DMS53 (cell line): ENCODE measurements around the gene GLUD1.
A peak's percentile ranks its signal among the peaks of the same experiment; 100 is the strongest.
"Not testable (repeated sequence)": the region's sequence is repeated elsewhere in the genome, so short reads cannot be mapped to it uniquely, and the experiment has no call there.

ENCODE experiments used
- DNase-seq: peaks from one replicate; lab custom pipeline; 2025; lab: John Stamatoyannopoulos, UW

GLUD1 gene

DNA sequence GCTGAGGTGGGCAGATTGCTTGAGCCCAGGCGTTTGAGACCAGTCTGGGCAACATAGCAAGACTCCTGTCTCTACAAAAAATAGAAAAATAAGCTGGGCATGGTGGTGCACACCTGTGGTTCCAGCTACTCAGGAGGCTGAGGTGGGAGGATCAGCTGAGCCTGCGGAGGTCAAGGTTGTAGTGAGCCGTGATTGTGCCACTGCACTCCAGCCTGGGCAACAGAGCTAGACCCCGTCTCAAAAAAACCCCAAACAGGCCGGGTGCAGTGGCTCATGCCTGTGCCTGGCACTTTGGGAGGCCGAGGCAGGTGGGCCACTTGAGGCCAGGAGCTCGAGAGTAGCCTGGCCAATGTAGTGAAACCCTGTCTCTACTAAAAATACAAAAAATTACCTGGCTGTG is 51.1 kb downstream of the GLUD1 start:
- DNase-seq = not testable (repeated sequence)

GRCh38 chr10:87038786-87039185 is 55.9 kb downstream of the GLUD1 start:
- DNase-seq = no peak

- DNase-seq = no peak
These were observed 56.3 kb downstream of the GLUD1 start for GRCh38 chr10:87038286-87038717.

DNA sequence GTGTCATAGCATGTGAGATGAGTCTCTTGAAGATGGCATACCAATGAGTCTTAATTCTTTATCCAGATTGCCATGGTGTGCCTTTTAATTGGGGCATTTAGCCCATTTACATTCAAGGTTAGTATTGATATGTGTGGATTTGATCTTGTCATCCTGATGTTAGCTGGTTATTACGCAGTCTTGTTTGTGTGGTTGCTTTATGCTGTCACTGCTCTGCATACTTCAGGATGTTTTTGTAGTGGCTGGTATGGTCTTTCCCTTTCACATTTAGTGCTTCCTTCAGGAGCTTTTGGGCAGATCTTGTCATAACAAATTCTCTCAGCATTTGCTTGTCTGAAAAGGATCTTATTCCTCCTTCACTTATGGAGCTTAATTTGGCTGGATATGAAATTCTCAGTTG is 58.0 kb downstream of the GLUD1 start:
- DNase-seq = no peak

- DNase-seq = peak; percentile 5
These were observed 63.6 kb downstream of the GLUD1 start for GRCh38 chr10:87030912-87031635.

DNA sequence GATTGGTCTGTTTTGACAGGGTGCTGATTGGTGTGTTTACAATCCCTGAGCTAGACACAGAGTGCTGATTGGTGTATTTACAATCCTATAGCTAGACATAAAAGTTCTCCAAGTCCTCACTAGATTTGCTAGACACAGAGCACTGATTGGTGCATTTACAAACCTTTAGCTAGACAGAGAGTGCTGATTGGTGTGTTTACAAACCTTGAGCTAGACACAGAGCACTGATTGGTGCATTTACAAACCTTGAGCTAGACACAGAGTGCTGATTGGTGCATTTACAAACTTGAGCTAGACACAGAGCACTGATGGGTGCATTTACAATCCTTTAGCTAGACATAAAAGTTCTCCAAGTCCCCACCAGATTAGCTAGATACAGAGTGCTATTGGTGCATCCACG is 64.2 kb downstream of the GLUD1 start:
- not testable (repeated sequence) for DNase-seq

- not testable (repeated sequence) for DNase-seq
These were observed 67.7 kb downstream of the GLUD1 start for GRCh38 chr10:87026747-87027508.

DNA sequence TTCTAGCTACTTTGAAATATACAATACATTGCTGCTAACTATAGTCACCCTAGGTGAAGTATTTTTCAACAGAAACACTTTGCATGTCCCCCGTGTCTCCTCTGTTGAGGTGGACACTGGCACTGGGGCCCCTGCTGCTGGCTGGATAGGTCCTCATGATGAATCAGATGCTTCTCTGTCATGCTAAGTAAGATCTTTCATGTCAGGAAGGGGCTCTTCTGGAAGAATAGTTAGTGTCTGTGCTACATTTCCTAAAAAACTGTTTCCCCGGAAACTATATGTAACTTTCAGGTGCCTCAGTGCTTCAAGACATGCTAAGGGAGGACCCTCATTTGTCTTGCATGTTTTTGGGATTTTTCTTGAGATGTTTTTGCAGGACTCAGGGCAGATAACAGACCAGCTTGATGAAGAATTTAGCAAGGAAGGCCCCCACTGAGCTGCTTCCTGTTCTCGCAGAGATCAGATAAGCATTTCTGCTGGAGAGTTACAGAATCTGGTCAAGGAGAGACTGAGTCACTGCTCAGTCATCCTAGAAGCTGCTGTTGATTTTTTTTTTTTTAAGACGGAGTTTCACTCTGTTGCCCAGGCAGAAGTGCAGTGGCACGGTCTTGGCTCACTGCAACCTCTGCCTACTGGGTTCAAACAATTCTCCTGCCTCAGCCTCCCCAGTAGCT is 69.2 kb downstream of the GLUD1 start:
- DNase-seq = not testable (repeated sequence)

GRCh38 chr10:87020056-87020455 is 74.6 kb downstream of the GLUD1 start, which contains the start of gene FAM25A:
Gene FAM25A, plus strand, starts transcription at chr10:87020294. Its CDS starts 31 bp downstream, at chr10:87020325.
- DNase-seq = not testable (repeated sequence)

DNA sequence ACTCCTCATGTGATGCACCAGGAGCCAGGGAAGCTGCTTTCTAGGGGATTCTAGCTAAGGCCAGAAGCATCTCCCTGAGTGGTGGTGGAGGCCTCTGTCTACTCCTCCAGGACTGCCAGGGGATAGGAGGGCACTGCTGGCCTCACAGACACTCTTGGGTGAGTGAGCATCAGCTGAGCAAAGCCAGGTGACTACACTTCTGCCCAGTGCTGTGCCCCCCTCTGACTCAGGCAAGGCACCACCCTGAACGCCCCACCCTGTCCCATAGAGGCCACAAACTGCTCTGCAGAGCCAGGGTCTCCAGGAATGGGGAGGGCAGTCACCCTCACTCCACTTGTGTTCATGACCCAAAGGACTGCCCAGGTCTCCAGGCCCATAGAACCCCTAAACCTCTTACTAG is 75.1 kb downstream of the GLUD1 start:
- not testable (repeated sequence) for DNase-seq

DNA sequence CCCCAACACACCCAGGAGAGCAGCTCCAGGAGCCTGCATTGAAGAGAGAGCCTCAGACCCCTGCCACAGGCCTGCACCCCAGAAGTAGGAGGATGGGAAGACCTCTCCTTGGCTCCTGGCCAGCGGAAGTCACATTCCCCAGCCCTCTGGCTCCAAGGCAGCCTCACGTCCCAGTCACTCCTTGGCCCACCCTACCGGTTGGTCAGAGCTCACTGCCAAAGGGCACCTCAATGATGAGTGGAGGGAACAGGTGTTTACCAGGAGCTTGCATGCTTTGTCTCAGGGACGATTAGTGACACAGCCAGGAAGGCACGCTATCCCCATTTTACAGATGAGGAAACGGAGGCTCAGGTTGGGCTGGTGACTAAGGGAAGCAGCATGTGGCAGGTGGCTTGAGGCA is 75.6 kb downstream of the GLUD1 start:
- not testable (repeated sequence) for DNase-seq

DNA sequence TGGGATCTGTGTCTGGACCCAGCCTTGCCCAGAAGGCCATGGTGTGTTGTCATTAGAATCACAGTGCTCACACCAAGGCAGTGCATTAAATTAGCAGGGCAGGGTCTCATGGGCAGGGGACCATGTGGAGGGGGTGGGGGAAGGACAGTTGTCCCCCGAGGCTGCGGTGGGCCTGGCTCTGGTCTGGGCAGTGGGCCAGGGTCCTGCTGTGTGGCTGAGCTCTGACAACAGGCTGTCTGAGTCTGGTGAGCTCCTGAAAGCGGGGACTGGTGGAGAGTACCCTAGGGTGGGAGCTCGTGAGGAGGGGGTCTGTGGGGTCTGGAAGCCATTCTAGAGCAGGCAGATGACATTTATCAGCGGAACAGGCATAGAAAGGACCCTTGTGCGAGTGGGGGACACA is 76.5 kb downstream of the GLUD1 start:
- DNase-seq = not testable (repeated sequence)

DNA sequence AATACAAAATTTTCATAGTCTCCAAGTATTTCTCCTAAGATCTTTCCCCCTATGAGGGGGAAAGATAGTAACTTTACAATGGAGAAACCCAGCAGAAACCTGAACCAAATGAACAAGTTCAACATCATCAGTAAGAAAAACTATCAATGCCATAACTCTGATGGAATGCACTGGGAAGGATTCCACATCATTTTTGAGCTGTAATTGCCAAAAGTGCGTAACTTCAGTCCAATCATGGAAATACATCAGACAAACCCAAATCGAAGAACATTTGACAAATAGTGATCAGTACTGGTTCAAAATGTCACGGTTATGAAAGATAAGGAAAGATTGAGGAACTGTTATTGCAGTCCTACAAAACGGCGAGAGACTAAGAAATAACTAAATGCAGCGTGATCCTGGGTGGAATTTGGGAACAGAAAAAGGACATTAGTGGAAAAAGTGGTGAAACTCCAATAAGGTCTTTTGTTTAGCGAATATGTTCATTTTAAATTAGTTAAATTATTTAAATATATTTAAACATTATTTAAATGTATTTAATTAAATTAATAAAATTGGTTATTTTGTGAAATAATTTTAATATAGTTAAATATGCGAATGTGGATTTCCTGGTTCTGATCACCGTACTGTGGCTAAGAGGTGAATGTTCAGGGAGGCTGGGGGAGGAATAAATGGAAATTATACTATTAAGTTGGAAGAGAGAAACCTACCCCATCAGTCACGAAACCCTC is 79.5 kb downstream of the GLUD1 start:
- not testable (repeated sequence) for DNase-seq

DNA sequence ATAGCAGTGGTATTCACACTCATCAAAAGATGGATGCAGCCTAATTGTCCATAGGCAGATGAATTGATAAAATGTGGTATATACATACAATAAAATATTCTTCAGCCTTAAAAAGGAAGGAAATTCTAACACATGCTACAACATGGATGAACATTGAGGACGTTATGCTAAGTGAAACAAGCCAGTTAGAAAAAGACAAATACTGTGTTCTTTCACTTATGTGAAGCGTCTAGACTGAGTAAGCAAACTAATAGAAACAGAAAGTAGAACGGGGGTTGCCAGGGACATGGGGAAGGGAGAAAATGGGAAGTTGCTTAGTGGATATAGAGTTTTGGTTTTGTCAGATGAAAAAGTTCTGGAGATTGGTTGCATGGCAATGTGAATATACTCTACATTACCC is 81.1 kb downstream of the GLUD1 start:
- DNase-seq = not testable (repeated sequence)

- not testable (repeated sequence) for DNase-seq
These were observed 85.4 kb downstream of the GLUD1 start for GRCh38 chr10:87009134-87009696.

GRCh38 chr10:87008303-87008702 is 86.3 kb downstream of the GLUD1 start:
- DNase-seq = peak; percentile 4

DNA sequence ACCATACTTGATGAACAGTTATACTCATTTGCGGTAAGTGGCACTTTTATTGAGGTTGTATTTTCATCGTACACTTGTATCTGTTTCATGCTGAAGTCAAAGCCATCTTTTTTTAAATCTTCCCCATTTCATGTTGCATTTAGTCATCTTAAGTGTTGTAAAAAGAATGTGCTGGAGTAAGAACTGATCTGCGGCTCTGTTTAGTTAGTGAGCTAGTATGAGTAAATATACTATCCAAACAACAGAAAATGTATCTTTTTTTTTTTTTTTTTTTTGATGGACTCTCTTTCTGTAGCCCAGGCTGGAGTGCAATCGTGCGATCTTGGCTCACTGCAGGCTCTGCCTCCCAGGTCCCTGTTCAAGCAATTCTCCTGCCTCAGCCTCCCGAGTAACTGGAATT is 87.0 kb downstream of the GLUD1 start:
- peak; percentile 23 for DNase-seq

DNA sequence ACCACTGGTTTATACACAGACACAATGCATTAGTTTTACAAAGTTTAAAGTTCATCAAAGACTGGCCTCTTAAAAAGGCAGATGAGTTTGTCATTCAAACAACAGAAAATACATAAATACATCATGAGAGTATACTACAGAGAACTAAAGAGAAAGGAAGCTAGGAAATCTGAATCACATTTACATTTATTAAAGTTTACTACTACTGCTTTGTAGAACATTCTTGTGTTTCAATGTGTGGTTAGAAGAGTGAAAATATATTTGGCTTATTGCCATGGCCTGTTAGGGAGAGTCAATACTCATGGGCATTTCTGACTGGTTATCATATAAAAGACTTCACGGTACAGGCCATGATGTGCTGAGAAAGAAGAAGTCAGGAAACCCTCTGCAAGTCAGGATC is 87.5 kb downstream of the GLUD1 start:
- DNase-seq = not testable (repeated sequence)

DNA sequence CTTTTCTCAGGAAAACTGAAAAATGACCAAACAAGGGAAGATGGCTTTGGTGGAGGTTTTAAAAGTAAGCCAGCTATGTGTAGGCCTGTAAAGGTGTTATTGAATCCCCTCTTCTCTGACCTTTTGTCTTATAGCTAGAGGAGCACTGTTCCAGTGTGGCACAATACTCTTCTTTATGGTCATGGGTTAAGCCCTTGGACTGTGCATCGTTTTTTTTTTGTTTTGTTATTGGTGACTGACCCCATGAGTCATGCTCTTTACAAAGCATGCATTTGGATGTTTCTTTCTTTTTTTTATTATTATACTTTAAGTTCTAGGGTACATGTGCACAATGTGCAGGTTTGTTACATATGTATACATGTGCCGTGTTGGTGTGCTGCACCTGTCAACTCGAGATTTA is 94.2 kb downstream of the GLUD1 start:
- peak; percentile 15 for DNase-seq
